Kidney (tissue), 14 donors: ENCODE data around the gene TMEM19. TPM values are rescaled to one million over a fixed set of nuclear protein-coding genes. Genes with fewer than 3 reads are reported as not detected.
"Not testable (repeated sequence)": the region's sequence is repeated elsewhere in the genome, so short reads cannot be mapped to it uniquely, and the experiment has no call there.

Experiments
- DNase-seq, 5 donors: peaks; one replicate each; pipeline ENCODE4 v3.0.0-alpha.2; 2013 to 2020
- FAIRE-seq: peaks from 2 replicates; lab custom pipeline; 2012; peaks lifted over from hg19 to GRCh38; lab: Jason Lieb, UNC
- H3K27ac ChIP-seq, 2 donors: one replicate each; pipeline ENCODE4 v1.7.0; 2013; ENCODE audit warnings: low read depth in 2 of 2, low read length in 2 of 2, inconsistent platforms in 1 of 2
- H3K27me3 ChIP-seq: one replicate; pipeline ENCODE4 v1.7.1; 2013; ENCODE audit warnings: low read length, inconsistent platforms; ENCODE audit not compliant: control insufficient read depth, insufficient read depth
- H3K36me3 ChIP-seq, 3 donors: one replicate each; pipeline versions ENCODE4 v1.7.0 to v1.7.1; 2013; ENCODE audit warnings: low read length in 3 of 3, control low read depth in 1 of 3, inconsistent platforms in 1 of 3; ENCODE audit not compliant: insufficient read depth in 3 of 3, control insufficient read depth in 2 of 3
- H3K4me1 ChIP-seq, 3 donors: one replicate each; pipeline versions ENCODE4 v1.7.0 to v1.7.1; 2013; ENCODE audit warnings: low read length in 3 of 3, inconsistent platforms in 1 of 3, low read depth in 1 of 3; ENCODE audit not compliant: control insufficient read depth in 2 of 3, insufficient read depth in 2 of 3
- H3K4me3 ChIP-seq, 3 donors: one replicate each; pipeline versions ENCODE4 v1.7.0 to v1.8.1; 2013; ENCODE audit warnings: low read length in 3 of 3, control low read depth in 1 of 3, inconsistent platforms in 1 of 3
- H3K9ac ChIP-seq, 3 donors: one replicate each; pipeline versions ENCODE4 v1.7.0 to v1.7.1; 2013; ENCODE audit warnings: low read length in 3 of 3, control low read depth in 1 of 3, inconsistent platforms in 1 of 3
- H3K9me3 ChIP-seq, 3 donors: one replicate each; pipeline versions ENCODE4 v1.7.0 to v1.7.1; 2013; ENCODE audit warnings: low read length in 3 of 3, control low read depth in 1 of 3, inconsistent platforms in 1 of 3; ENCODE audit not compliant: control insufficient read depth in 2 of 3, insufficient read depth in 1 of 3
- CTCF ChIP-seq: IDR thresholded peaks from 3 replicates; pipeline ENCODE4 v1.5.1; 2012; ENCODE audit warnings: mild to moderate bottlenecking, moderate library complexity, borderline replicate concordance; ENCODE audit not compliant: insufficient read depth; ENCODE audit errors: extremely low read depth
- intact Hi-C: fragments of 100-400 bp; cut with DNase I; formaldehyde crosslinking; loops from one replicate; pipeline ENCODE4 v1.11.1; 2022
- polyA plus RNA-seq: library from polyadenylated mRNA; stranded (reverse); fragments of 350-450 nt; fragmentation: Illumina TruSeq; extraction: RNeasy Lipid Tissue Mini Kit (QIAGEN cat#74804); gene quantifications from one replicate; pipeline ENCODE4 v1.2.3, GENCODE V29; 2014; ENCODE audit warnings: low read depth, low replicate concordance; ENCODE audit not compliant: insufficient read depth
- total RNA-seq: library from RNA; stranded (reverse); fragmentation: NEBNext Ultra II Directional; extraction: Animal tissue kit (Norgen Biotek cat#: 25700); gene quantifications from one replicate; pipeline ENCODE4 v1.2.1, GENCODE V29; 2021
- donor health status: control.
- donor health status: control.
- donor health status: control.
- donor health status: control.
- donor health status: control.
- donor health status: DM: yes; HTN: yes; CAD: no.
- donor health status: Normal renal cell carcinoma (clear cell type).

The TMEM19 gene
- total and polyA plus RNA-seq, 2 donors from 2014 or later, result 14.9 to 35.6 TPM

GRCh38 chr12:71695782-71696181, 9.9 kb downstream of the TMEM19 start:
- Histone ChIP-seq H3K4me3 (no peak overlapping the region), H3K9me3 (no peaks in the 10 kb centered on the region), H3K9ac (no peak overlapping the region), H3K36me3 (peaks cover 0 to 7% (median 0%) of the 10 kb centered on the region in 3 donors), H3K27me3 (no peaks in the 10 kb centered on the region), H3K27ac (no peak overlapping the region), H3K4me1 (peaks cover 0 to 18% (median 2%) of the 10 kb centered on the region in 3 donors)
- intact Hi-C loops, result no loop called here
- FAIRE-seq, result no peak
- DNase-seq, result no peak
- TF ChIP-seq CTCF, result no peak

GRCh38 chr12:71702181-71702580, 16.3 kb downstream of the TMEM19 start:
- H3K9me3 ChIP-seq, DNase-seq, intact Hi-C loops, H3K36me3 ChIP-seq, H3K9ac ChIP-seq, H3K27ac ChIP-seq, H3K27me3 ChIP-seq, H3K4me1 ChIP-seq, FAIRE-seq, H3K4me3 ChIP-seq: not testable (repeated sequence)

GRCh38 chr12:71702590-71702989, 16.7 kb downstream of the TMEM19 start:
- no peaks in the 10 kb centered on the region for H3K4me1 ChIP-seq
- no peaks in the 10 kb centered on the region for H3K9me3 ChIP-seq
- H3K9ac ChIP-seq, result no peak overlapping the region
- no peak for DNase-seq
- H3K36me3 ChIP-seq, result peaks cover 0 to 7% (median 0%) of the 10 kb centered on the region in 3 donors
- H3K27me3 ChIP-seq, result no peaks in the 10 kb centered on the region
- FAIRE-seq, result no peak
- no peak overlapping the region for H3K27ac ChIP-seq
- H3K4me3 ChIP-seq, result no peak overlapping the region
- intact Hi-C loops, result no loop called here
- TF ChIP-seq CTCF, result no peak

GRCh38 chr12:71703206-71703605, 17.3 kb downstream of the TMEM19 start:
- Histone ChIP-seq H3K36me3 (peaks cover 0 to 7% (median 0%) of the 10 kb centered on the region in 3 donors), H3K27ac (no peak overlapping the region), H3K4me1 (no peaks in the 10 kb centered on the region), H3K4me3 (no peak overlapping the region), H3K27me3 (no peaks in the 10 kb centered on the region), H3K9me3 (no peaks in the 10 kb centered on the region), H3K9ac (no peak overlapping the region)
- DNase-seq, result no peak
- no peak for FAIRE-seq
- TF ChIP-seq CTCF, result no peak
- intact Hi-C loops, result no loop called here
